ENCODE results near the gene EFHD2.
"Not testable (repeated sequence)": the region's sequence is repeated elsewhere in the genome, so short reads cannot be mapped to it uniquely, and the experiment has no call there.

EFHD2 gene

DNA sequence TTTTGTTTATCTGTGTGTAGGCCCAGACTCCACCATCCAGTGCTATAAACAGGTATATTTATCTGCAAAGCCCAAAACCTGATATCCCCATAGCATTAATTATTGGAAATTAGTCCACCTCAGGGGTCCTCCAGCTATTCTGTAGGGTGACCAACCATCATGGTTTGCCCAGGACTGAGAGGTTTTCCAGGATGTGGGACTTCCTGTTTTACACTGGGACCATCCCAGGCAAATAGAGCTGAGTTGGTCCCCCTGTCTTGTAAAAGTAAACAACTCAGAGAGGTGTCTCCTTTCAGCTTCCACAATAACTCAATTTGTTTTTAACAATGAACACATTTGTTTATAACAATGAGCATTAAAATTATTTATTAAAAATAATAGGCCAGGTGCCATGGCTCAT is 58.5 kb downstream of the EFHD2 start:
- no peaks in the 10 kb centered on the region for H3K9me3 ChIP-seq (ENCODE audit: insufficient read depth, low read length)
- no peak overlapping the region for H3K9ac ChIP-seq (ENCODE audit: insufficient read length, low read depth)
- H3K36me3 ChIP-seq (ENCODE audit: insufficient read depth, insufficient read length, low read length): no peaks in the 10 kb centered on the region
- no peak for DNase-seq (ENCODE audit: low read depth, low spot score)
- no peaks in the 10 kb centered on the region for H3K4me1 ChIP-seq (ENCODE audit: insufficient read depth, insufficient read length)
- no peak overlapping the region for H3K4me3 ChIP-seq (ENCODE audit: insufficient read length, low read depth)
- no peaks in the 10 kb centered on the region for H3K27me3 ChIP-seq (ENCODE audit: insufficient read depth, insufficient read length)
- TF ChIP-seq ZNF274 (IDR thresholded peaks at IDR 0.05; ENCODE audit: low read depth, low read length) (no peak), YY1 (IDR thresholded peaks at IDR 0.05; ENCODE audit: insufficient read depth, insufficient read length) (no peak)

DNA sequence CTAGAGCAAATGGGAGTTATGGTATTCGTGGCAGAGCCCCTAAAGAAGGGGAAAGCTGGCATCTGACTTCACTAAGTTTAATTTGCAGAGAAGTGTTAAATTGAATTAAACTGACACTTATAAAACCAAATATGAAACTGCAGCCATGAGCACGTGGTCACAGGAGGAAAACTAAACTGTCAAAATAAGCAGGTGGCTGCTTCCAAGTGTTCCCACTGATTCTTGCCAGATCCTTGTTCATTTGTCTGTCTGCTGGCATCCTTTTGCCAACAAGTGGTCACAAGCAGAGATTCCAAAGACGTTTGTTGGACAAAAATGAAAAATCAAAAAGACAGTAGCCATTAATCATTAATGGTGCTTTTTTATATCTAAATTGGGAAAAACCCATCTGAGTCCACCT is 59.7 kb downstream of the EFHD2 start:
- H3K27me3 ChIP-seq (ENCODE audit: insufficient read depth, insufficient read length): no peaks in the 10 kb centered on the region
- DNase-seq (ENCODE audit: low read depth, low spot score): no peak

GRCh38 chr1:15469821-15470448 is 60.2 kb downstream of the EFHD2 start:
- not testable (repeated sequence) for H3K9ac ChIP-seq (ENCODE audit: insufficient read length, low read depth); H3K9me3 ChIP-seq (ENCODE audit: insufficient read depth, low read length); H3K4me3 ChIP-seq (ENCODE audit: insufficient read length, low read depth); H3K27me3 ChIP-seq (ENCODE audit: insufficient read depth, insufficient read length); DNase-seq (ENCODE audit: low read depth, low spot score); H3K4me1 ChIP-seq (ENCODE audit: insufficient read depth, insufficient read length); H3K36me3 ChIP-seq (ENCODE audit: insufficient read depth, insufficient read length, low read length)

More for the DNA sequence above, 59.7 kb downstream of the EFHD2 start:
- no peak overlapping the region for H3K9ac ChIP-seq (ENCODE audit: insufficient read length, low read depth)
- TF ChIP-seq ZNF274 (IDR thresholded peaks at IDR 0.05; ENCODE audit: low read depth, low read length): no peak
- TF ChIP-seq SUZ12 (IDR thresholded peaks at IDR 0.05; ENCODE audit: extremely low read depth, insufficient read depth, insufficient read length): no peak
- TF ChIP-seq YY1 (IDR thresholded peaks at IDR 0.05; ENCODE audit: insufficient read depth, insufficient read length): no peak
- no peaks in the 10 kb centered on the region for H3K4me1 ChIP-seq (ENCODE audit: insufficient read depth, insufficient read length)
- no peaks in the 10 kb centered on the region for H3K36me3 ChIP-seq (ENCODE audit: insufficient read depth, insufficient read length, low read length)
- H3K4me3 ChIP-seq (ENCODE audit: insufficient read length, low read depth): no peak overlapping the region
- no peaks in the 10 kb centered on the region for H3K9me3 ChIP-seq (ENCODE audit: insufficient read depth, low read length)

GRCh38 chr1:15471067-15471466 is 61.4 kb downstream of the EFHD2 start:
- H3K9me3 ChIP-seq (ENCODE audit: insufficient read depth, low read length); H3K36me3 ChIP-seq (ENCODE audit: insufficient read depth, insufficient read length, low read length); H3K4me3 ChIP-seq (ENCODE audit: insufficient read length, low read depth); H3K9ac ChIP-seq (ENCODE audit: insufficient read length, low read depth); DNase-seq (ENCODE audit: low read depth, low spot score); H3K27me3 ChIP-seq (ENCODE audit: insufficient read depth, insufficient read length); H3K4me1 ChIP-seq (ENCODE audit: insufficient read depth, insufficient read length): not testable (repeated sequence)

DNA sequence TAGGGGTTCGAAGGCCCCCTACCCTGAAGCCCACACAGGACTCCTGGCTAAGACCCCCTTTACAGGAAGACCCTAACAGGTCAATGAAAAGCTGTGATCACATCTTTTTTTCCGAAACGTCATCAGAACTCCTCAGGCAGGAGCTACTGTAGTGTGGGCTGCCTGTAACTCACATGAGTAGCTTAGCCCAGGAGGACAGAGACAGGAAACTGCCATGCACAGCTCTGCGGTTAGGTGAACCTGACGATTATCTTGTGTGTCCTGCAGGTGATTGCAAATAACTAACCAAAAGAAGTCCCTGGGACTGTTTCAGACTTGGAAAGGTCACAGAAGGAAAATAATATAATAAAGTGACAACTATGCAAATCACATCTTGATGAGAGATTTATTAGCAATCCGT is 62.0 kb downstream of the EFHD2 start:
- not testable (repeated sequence) for H3K4me3 ChIP-seq (ENCODE audit: insufficient read length, low read depth); DNase-seq (ENCODE audit: low read depth, low spot score); H3K4me1 ChIP-seq (ENCODE audit: insufficient read depth, insufficient read length); H3K36me3 ChIP-seq (ENCODE audit: insufficient read depth, insufficient read length, low read length); H3K9ac ChIP-seq (ENCODE audit: insufficient read length, low read depth); H3K27me3 ChIP-seq (ENCODE audit: insufficient read depth, insufficient read length); H3K9me3 ChIP-seq (ENCODE audit: insufficient read depth, low read length)

DNA sequence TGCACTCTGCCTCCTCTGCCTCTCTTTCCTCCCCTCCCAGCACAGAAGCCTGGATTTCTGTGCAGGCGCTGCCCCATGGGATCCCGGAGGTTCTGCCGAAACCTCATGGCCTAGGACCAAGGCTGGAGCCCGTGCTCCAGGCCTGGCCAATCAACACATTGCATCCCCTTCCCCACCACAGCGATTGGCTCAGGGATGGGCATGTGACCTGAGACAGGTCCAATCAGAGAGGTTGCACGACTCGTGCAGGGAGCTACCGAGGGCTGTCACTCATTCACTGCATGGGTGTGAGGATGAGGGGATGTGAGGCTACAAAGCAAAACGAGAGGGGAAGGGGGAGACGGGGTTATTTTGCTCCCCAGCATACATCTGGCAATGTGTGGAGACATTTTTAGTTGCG is 62.9 kb downstream of the EFHD2 start:
- DNase-seq (ENCODE audit: low read depth, low spot score): no peak
- Histone ChIP-seq H3K4me1 (ENCODE audit: insufficient read depth, insufficient read length) (no peaks in the 10 kb centered on the region), H3K9ac (ENCODE audit: insufficient read length, low read depth) (no peak overlapping the region), H3K36me3 (ENCODE audit: insufficient read depth, insufficient read length, low read length) (no peaks in the 10 kb centered on the region), H3K27me3 (ENCODE audit: insufficient read depth, insufficient read length) (no peaks in the 10 kb centered on the region), H3K4me3 (ENCODE audit: insufficient read length, low read depth) (no peak overlapping the region), H3K9me3 (ENCODE audit: insufficient read depth, low read length) (no peaks in the 10 kb centered on the region)
- TF ChIP-seq ZNF274 (IDR thresholded peaks at IDR 0.05; ENCODE audit: low read depth, low read length): no peak

DNA sequence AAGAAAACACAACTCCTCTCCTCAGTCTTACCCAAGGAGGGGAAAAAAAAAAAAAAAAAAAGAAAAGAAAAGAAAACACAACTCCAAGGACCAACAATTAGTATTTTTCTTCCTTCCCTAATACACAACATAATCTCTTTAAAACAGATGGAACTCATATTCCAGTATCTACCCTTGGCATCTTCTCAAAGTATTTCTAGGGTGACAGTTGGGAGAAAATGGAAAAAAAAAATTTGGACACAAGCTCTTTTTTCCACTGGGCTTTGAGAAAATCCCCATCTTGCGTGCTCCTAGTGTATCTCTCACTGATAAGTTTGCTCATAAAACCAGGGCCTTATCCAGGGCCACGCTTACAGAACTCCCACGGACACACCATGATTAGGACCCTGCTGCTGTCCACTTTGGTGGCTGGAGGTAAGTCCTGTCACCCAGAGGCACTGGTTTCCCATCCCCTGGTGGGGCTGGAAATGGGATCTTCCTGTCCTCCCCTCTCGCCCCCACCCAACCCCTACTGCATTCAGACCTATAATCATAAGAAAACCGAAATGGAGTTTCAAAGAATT is 66.1 kb downstream of the EFHD2 start, which contains the start of gene CELA2B:
Gene CELA2B, plus strand, starts transcription at position 353 of the 563 bp plus-strand sequence. Its CDS starts 22 bp downstream, at position 375.
- no peak within 1 kb of the TSS for H3K4me3 ChIP-seq (ENCODE audit: insufficient read length, low read depth)
- no peaks in the 10 kb centered on the region for H3K27me3 ChIP-seq (ENCODE audit: insufficient read depth, insufficient read length)
- TF ChIP-seq ZNF274 (IDR thresholded peaks at IDR 0.05; ENCODE audit: low read depth, low read length) (no peak), SUZ12 (IDR thresholded peaks at IDR 0.05; ENCODE audit: extremely low read depth, insufficient read depth, insufficient read length) (no peak), YY1 (IDR thresholded peaks at IDR 0.05; ENCODE audit: insufficient read depth, insufficient read length) (no peak)
- H3K9ac ChIP-seq (ENCODE audit: insufficient read length, low read depth): no peak within 1 kb of the TSS
- no peaks in the 10 kb centered on the region for H3K36me3 ChIP-seq (ENCODE audit: insufficient read depth, insufficient read length, low read length)
- H3K4me1 ChIP-seq (ENCODE audit: insufficient read depth, insufficient read length): no peaks in the 10 kb centered on the region
- no peak for DNase-seq (ENCODE audit: low read depth, low spot score)
- no peaks in the 10 kb centered on the region for H3K9me3 ChIP-seq (ENCODE audit: insufficient read depth, low read length)

DNA sequence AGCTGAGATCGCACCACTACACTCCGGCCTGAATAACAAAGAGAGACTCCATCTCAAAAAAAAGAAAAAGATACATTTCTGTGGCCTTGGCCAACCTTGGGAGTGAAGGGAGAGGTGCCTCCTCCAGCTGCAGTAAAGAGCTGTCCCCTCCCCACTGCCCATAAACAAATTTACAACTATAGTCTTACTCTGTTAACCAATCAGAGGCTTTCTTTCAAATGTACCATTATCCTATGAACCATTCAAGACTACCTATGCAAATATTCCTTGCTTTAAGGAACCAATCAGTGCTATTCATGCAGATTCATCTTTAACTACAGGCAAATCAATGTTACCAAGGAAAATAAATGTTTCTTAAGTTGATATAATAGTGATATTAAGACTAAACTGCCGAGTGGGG is 67.2 kb downstream of the EFHD2 start:
- no peaks in the 10 kb centered on the region for H3K36me3 ChIP-seq (ENCODE audit: insufficient read depth, insufficient read length, low read length)
- H3K4me1 ChIP-seq (ENCODE audit: insufficient read depth, insufficient read length): no peaks in the 10 kb centered on the region
- no peaks in the 10 kb centered on the region for H3K9me3 ChIP-seq (ENCODE audit: insufficient read depth, low read length)
- no peak overlapping the region for H3K4me3 ChIP-seq (ENCODE audit: insufficient read length, low read depth)
- H3K9ac ChIP-seq (ENCODE audit: insufficient read length, low read depth): no peak overlapping the region
- H3K27me3 ChIP-seq (ENCODE audit: insufficient read depth, insufficient read length): no peaks in the 10 kb centered on the region
- no peak for DNase-seq (ENCODE audit: low read depth, low spot score)
- no peak for TF ChIP-seq SUZ12 (IDR thresholded peaks at IDR 0.05; ENCODE audit: extremely low read depth, insufficient read depth, insufficient read length)
- no peak for TF ChIP-seq ZNF274 (IDR thresholded peaks at IDR 0.05; ENCODE audit: low read depth, low read length)
- TF ChIP-seq YY1 (IDR thresholded peaks at IDR 0.05; ENCODE audit: insufficient read depth, insufficient read length): no peak

All from NT2/D1 (cell line).